ENCODE measurements around the gene SMOC2. TPM values are rescaled to one million over a fixed set of nuclear protein-coding genes. Genes with fewer than 3 reads are reported as not detected.

The SMOC2 gene
- polyA plus RNA-seq, 2 of the 4 experiments (the other 2 are of a cell fraction), result not detected

GRCh38 chr6:168517742-168518347, 76.9 kb downstream of the SMOC2 start:
- TF ChIP-seq REST (IDR thresholded peaks at IDR 0.05), result no peak
- no peak for TF ChIP-seq HOXB5 (CRISPR knock-in tag; IDR thresholded peaks at IDR 0.05)
- no peak for TF ChIP-seq NPAS2 (CRISPR knock-in tag; IDR thresholded peaks at IDR 0.05; ENCODE audit: borderline replicate concordance)
- no peak for TF ChIP-seq PBX3 (IDR thresholded peaks at IDR 0.05)
- TF ChIP-seq GATA3 (IDR thresholded peaks at IDR 0.05; ENCODE audit: borderline replicate concordance), result no peak
- no peak for TF ChIP-seq BHLHE40 (IDR thresholded peaks at IDR 0.05; ENCODE audit: low read depth, low read length)
- no peak for TF ChIP-seq CHD2 (IDR thresholded peaks at IDR 0.05; ENCODE audit: low read length, partially characterized antibody)
- CTCF ChIA-PET, result no interaction called here
- H3K27ac ChIP-seq, result no peak overlapping the region
- no peaks in the 10 kb centered on the region for H3K9me3 ChIP-seq
- ATAC-seq, result no peak
- no peak overlapping the region for H3K4me2 ChIP-seq
- WGBS (ENCODE audit: missing lambda C conversion rate), result 85% methylated on average over 4 of the region's 39 CpGs
- POLR2A ChIA-PET, result no interaction called here
- DNase-seq (ENCODE audit: low read depth in 1 of 2, low spot score in 1 of 2), result no peak
- no peaks in the 10 kb centered on the region for H3K4me1 ChIP-seq
- FAIRE-seq, result no peak
- H3K4me3 ChIP-seq, result no peak overlapping the region

GRCh38 chr6:168518348-168518745, 77.4 kb downstream of the SMOC2 start:
- CTCF ChIA-PET, result no interaction called here
- Histone ChIP-seq H3K27ac (no peak overlapping the region), H3K4me1 (no peaks in the 10 kb centered on the region), H3K4me2 (no peak overlapping the region), H3K9me3 (no peaks in the 10 kb centered on the region), H3K4me3 (no peak overlapping the region)
- DNase-seq (ENCODE audit: low read depth in 1 of 2, low spot score in 1 of 2) (no peak), FAIRE-seq (no peak), ATAC-seq (no peak)
- POLR2A ChIA-PET, result no interaction called here
- 18% methylated on average over 4 of the region's 4 CpGs for WGBS (ENCODE audit: missing lambda C conversion rate)
- TF ChIP-seq RFX5 (IDR thresholded peaks at IDR 0.05), result no peak
- no peak for TF ChIP-seq MAZ (IDR thresholded peaks at IDR 0.05; ENCODE audit: borderline replicate concordance, low read depth, low read length)
- no peak for TF ChIP-seq EHMT2 (IDR thresholded peaks at IDR 0.05; ENCODE audit: low read depth)
- no peak for TF ChIP-seq ATOH8 (CRISPR knock-in tag; IDR thresholded peaks at IDR 0.05; ENCODE audit: low read depth)
- TF ChIP-seq CBX2 (IDR thresholded peaks at IDR 0.05; ENCODE audit: borderline replicate concordance, low read depth), result no peak
- no peak for TF ChIP-seq JUN (IDR thresholded peaks at IDR 0.05)
- TF ChIP-seq TP53 (CRISPR knock-in tag; IDR thresholded peaks at IDR 0.05), result no peak
- no peak for TF ChIP-seq RCOR1 (IDR thresholded peaks at IDR 0.05; ENCODE audit: low read depth, low read length)

- H3K4me2 ChIP-seq, result no peak overlapping the region
- DNase-seq (ENCODE audit: low read depth in 1 of 2, low spot score in 1 of 2) (no peak), ATAC-seq (no peak), FAIRE-seq (no peak)
- no peaks in the 10 kb centered on the region for H3K4me1 ChIP-seq
- CTCF ChIA-PET, result no interaction called here
- POLR2A ChIA-PET, result no interaction called here
- no peak overlapping the region for H3K4me3 ChIP-seq
- 92% methylated on average over 21 of the region's 21 CpGs for WGBS (ENCODE audit: missing lambda C conversion rate)
- H3K27ac ChIP-seq, result no peak overlapping the region
- no peaks in the 10 kb centered on the region for H3K9me3 ChIP-seq
- TF ChIP-seq FOXS1 (CRISPR knock-in tag; IDR thresholded peaks at IDR 0.05), result no peak
- TF ChIP-seq CHD2 (IDR thresholded peaks at IDR 0.05; ENCODE audit: low read length, partially characterized antibody), result no peak
- no peak for TF ChIP-seq CBX8 (IDR thresholded peaks at IDR 0.05)
- no peak for TF ChIP-seq RCOR1 (IDR thresholded peaks at IDR 0.05; ENCODE audit: low read depth, low read length)
- TF ChIP-seq TP53 (CRISPR knock-in tag; IDR thresholded peaks at IDR 0.05), result no peak
- no peak for TF ChIP-seq PBX3 (IDR thresholded peaks at IDR 0.05)
- no peak for TF ChIP-seq JUNB (IDR thresholded peaks at IDR 0.05)
- no peak for TF ChIP-seq NFE2L2 (conservative IDR thresholded peaks at IDR 0.05; ENCODE audit: low read length)
- no peak for TF ChIP-seq HOXB5 (CRISPR knock-in tag; IDR thresholded peaks at IDR 0.05)
- no peak for TF ChIP-seq ZC3H11A (IDR thresholded peaks at IDR 0.05)
- no peak for TF ChIP-seq CBX2 (IDR thresholded peaks at IDR 0.05; ENCODE audit: borderline replicate concordance, low read depth)
- no peak for TF ChIP-seq USF2 (IDR thresholded peaks at IDR 0.05)
- no peak for TF ChIP-seq HMGXB4 (CRISPR knock-in tag; IDR thresholded peaks at IDR 0.05; ENCODE audit: borderline replicate concordance)
- TF ChIP-seq POLR2AphosphoS2 (conservative IDR thresholded peaks at IDR 0.05; ENCODE audit: low read length), result no peak
- TF ChIP-seq RARB (CRISPR knock-in tag; IDR thresholded peaks at IDR 0.05), result no peak
Observed at GRCh38 chr6:168518867-168519266, 77.9 kb downstream of the SMOC2 start.

All from A549 (cell line).